ENCODE results near the gene ENPP3.

Gene ENPP3

GRCh38 chr6:131642987-131643611 is 6.0 kb downstream of the ENPP3 start:
- DNase-seq (ENCODE audit: low spot score), result no peak

DNA sequence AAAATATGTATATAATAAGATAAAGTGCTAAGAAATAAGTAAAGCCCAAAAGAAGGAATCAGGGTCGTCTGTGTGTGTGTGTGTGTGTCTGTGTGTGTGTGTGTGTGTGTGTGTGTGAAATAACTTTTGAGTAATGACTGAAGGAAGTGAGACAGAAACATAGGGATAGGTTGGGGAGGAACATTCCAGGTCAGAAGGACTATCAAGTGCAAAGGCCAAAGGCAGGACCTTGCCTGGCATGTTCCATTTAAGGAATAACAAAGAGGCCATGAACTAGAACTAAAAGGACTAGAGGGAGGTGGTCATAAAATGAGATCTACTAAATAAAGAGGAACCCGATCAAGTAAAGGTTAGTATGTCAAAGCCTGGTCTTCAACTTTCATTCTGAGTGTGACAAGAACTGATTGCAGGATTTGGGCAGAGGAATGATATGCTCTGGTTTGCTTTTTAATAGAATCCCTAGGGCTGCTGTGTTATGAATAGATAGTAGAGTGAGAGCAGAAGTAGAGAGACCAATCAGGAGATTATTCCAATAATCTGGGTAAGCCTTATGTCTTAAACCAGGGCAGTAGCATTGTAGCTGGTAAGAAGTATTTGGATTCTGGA is 6.9 kb downstream of the ENPP3 start:
- no peak for DNase-seq (ENCODE audit: low spot score)

- no peak for DNase-seq (ENCODE audit: low spot score)
These were observed 7.8 kb downstream of the ENPP3 start for GRCh38 chr6:131644921-131645320.

GRCh38 chr6:131645846-131646245 is 8.7 kb downstream of the ENPP3 start:
- no peak for DNase-seq (ENCODE audit: low spot score)

GRCh38 chr6:131646249-131646670 is 9.2 kb downstream of the ENPP3 start:
- no peak for DNase-seq (ENCODE audit: low spot score)

DNA sequence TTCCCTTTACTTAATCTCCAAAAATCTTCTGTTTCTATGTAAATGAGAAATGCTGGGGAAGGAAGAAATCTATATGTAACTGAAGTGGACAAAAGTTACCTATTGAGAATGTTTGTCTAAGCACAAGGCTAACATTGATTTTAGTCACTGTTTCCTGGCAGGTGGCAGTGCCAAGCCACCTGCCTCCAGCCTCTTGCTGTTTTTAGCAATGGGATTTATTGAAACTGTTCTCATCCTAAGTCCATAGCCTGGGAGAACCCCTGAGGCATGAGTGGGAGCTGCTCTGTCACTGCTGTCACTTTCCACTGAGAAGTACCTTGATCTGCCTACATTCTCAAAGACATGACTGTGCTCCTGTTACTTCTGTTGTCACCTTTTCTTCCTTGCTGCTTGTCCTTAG is 14.7 kb downstream of the ENPP3 start:
- DNase-seq (ENCODE audit: low spot score), result no peak

GRCh38 chr6:131652472-131652871 is 15.4 kb downstream of the ENPP3 start:
- DNase-seq (ENCODE audit: low spot score), result no peak

GRCh38 chr6:131654326-131654725 is 17.2 kb downstream of the ENPP3 start:
- no peak for DNase-seq (ENCODE audit: low spot score)

- no peak for DNase-seq (ENCODE audit: low spot score)
These were observed 18.3 kb downstream of the ENPP3 start for GRCh38 chr6:131655387-131655786.

DNA sequence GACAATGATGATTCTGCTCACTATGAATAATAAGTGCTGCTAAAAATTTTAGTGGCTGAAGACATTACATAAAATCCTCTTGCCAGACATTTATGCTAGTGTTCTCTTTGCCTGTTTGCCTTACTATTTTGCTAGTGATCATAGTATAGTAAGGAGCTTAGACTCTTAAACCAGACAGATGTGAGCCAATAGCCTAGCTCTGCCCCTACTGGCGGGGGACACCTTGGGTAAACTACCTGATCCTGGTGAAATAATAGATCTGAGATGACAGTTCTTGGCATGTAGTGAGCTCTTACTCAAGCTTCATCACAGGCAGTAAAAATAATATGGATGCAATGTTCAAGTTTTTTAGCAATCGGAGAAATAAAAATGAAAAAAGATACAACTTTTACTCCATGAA is 18.8 kb downstream of the ENPP3 start:
- DNase-seq (ENCODE audit: low spot score), result no peak

DNA sequence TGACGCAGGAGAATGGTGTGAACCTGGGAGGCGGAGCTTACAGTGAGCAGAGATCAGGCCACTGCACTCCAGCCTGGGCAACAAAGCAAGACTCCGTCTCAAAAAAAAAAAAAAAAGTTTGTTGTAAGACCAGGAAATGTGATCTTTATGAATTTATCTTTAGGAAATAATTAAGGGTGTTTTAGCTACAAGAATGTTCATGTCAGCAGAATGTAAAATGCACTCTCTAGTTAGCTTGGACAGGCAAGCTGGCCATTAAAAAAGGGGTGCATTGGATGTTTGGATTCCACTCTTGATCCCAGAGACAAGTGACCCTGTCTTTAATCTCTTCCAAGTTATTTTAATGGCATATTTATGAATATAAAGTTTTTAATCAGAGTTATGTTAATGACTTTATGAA is 19.6 kb downstream of the ENPP3 start:
- DNase-seq (ENCODE audit: low spot score), result no peak

GRCh38 chr6:131657222-131657621 is 20.1 kb downstream of the ENPP3 start:
- no peak for DNase-seq (ENCODE audit: low spot score)

- DNase-seq (ENCODE audit: low spot score), result no peak
These were observed 20.6 kb downstream of the ENPP3 start for GRCh38 chr6:131657630-131658111.

DNA sequence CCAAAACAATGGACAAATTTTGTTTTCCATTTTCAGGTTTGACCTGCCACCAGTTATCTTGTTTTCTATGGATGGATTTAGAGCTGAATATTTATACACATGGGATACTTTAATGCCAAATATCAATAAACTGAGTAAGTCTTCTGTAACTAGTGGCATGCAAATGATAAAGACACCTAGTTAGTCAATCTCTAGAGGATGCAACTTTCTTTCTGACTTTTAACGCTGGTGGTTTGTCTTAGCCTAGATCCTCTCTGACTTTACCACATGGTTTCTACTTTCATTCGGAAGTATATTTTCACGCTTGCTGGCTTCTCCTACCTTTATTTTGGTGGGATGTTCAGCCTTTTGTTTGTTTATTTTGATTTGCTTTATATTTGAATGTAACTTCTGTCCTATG is 21.2 kb downstream of the ENPP3 start:
- no peak for DNase-seq (ENCODE audit: low spot score)

DNA sequence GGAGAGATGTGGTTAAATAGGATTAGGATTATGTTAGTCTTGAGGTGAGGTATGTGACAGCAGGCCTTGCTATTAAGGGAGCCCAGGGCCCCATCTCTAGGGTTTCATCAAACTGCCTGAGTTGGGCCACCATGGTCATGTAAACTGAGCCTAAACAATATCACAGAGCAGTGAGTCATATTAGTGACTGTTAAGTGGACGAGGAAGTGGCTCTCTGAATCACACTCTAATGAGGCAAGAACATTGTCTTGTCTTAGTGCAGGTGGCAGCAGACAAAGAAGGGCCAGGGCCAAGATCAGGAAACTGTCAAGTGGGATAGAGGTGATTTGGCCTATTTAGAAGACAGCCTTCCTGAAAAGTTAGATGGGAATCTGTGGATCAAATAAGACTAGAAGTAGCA is 23.1 kb downstream of the ENPP3 start:
- no peak for DNase-seq (ENCODE audit: low spot score)

- no peak for DNase-seq (ENCODE audit: low spot score)
These were observed 26.6 kb downstream of the ENPP3 start for GRCh38 chr6:131663578-131664165.

DNA sequence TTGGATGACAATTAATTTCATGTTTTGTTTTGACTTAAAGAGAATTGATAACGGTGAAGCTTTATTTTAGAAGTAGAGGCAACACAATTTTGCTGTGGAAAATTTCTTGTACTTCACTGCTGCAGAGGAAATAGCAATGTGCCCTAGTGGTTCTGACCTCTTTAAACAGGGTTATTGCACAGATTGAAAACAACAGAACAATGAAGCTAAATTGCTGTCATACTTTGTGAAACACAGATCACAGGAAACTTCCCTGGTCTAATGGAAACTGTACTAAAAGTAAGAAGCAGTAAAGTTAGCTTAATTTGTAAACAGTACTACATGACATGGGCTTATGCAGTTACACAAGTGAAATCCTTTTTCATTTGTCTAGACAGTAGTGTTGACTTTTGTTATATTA is 32.8 kb downstream of the ENPP3 start:
- DNase-seq (ENCODE audit: low spot score), result no peak

DNA sequence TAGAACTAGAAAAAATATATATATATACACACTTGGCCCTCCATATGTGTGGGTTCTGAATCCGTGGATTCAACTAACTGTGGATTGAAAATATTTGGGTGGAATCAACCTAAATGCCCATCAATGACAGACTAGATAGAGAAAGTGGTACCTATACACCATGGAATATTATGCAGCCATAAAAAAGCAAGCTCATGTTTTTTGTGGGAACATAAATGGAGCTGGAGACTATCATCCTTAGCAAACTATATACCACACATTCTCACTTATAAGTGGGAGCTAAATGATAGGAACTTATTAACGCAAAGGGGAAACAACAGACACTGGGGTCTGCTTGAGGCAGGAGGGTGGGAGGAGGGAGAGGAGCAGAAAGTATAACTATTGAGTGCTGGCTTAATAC is 36.1 kb downstream of the ENPP3 start:
- no peak for DNase-seq (ENCODE audit: low spot score)

GRCh38 chr6:131678442-131678841 is 41.3 kb downstream of the ENPP3 start:
- no peak for DNase-seq (ENCODE audit: low spot score)

DNA sequence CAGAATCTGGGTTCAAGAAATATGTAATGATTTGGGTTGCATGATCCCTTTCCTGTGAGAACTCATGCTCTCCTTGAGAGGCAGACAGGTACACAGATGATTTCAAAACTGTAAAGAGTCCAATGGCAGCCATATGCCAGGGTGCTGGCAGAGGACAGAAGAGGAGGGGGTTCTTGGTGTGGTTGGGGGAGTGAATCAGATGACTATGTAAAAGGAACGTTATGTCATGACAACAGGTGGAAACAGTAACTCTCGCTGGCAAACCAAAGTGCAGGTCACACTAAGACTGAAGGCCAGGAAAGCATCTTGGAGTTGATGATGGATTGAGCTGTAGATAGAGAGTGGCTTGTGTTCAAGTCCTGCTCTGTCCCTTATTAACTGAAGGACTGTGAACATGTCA is 43.8 kb downstream of the ENPP3 start:
- DNase-seq (ENCODE audit: low spot score), result no peak

- no peak for DNase-seq (ENCODE audit: low spot score)
These were observed 44.5 kb downstream of the ENPP3 start for GRCh38 chr6:131681585-131681984.

DNA sequence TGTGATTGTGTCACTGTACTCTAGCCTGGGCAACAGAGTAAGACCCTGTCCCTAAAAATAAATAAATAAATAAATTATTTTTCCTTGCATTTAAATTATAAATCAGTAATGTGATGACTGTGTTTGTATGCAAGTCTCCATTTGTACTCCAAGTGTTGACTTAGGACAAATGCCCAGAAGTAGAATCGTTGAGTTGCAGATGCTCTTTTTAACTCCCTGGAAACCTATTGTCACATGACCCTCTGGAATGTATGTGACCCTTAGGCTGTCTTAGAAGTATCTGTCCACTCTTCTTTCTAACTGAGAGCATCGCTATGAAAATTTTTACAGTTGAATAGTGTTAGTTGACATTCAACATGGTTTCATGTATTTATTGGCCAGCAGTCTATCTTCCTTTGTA is 45.3 kb downstream of the ENPP3 start:
- no peak for DNase-seq (ENCODE audit: low spot score)

DNA sequence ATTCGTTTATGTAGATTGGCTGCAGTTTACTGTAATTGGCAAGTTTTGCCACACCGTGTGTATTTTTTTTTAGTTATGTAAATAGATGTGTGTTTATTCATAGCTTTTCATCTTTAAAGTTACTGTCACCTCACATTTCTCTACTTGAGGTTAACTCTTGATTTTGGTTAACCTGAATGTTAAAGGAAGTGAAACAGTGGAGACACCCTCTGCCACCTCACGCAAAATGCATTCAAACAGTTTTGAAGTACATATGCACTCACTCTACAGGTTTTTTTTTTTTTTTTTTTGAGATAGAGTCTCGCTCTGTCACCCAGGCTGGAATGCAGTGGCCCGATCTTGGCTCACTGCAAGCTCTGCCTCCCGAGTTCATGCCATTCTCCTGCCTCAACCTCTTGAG is 46.4 kb downstream of the ENPP3 start:
- DNase-seq (ENCODE audit: low spot score), result no peak

DNA sequence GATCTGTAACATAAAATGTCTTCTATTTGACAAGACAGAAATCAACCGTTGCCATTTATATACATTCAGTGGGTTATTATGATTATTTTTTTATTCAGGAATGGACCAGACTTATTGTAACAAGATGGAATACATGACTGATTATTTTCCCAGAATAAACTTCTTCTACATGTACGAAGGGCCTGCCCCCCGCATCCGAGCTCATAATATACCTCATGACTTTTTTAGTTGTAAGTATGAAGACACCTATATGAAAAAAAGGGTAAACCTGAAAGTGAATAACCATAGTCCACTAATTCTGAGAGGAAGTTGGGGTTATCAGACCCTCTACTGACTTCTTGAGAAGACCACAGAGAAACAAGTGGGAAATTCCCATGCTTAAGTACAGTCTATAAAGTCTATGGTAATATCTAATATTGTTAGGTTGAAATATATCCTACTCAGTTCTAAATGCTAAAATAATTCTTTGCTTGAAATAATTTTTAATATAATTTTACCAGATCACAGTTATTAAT is 48.2 kb downstream of the ENPP3 start:
- DNase-seq (ENCODE audit: low spot score), result no peak
